Fibroblast of skin of right quadriceps (primary cell): ENCODE results near the gene ARRDC1.
"Not testable (repeated sequence)": the region's sequence is repeated elsewhere in the genome, so short reads cannot be mapped to it uniquely, and the experiment has no call there.

Experiments used
- DNase-seq: peaks from one replicate; pipeline ENCODE4 v3.0.0-alpha.2; 2013

Gene ARRDC1

GRCh38 chr9:137605121-137606004, at the start of gene ARRDC1:
ARRDC1 (plus strand) TSS chr9:137605686; CDS start chr9:137605718, 32 bp downstream.
- peak; percentile 91 for DNase-seq

- DNase-seq, result no peak
Observed at GRCh38 chr9:137556069-137556838, 49.2 kb upstream of the ARRDC1 start.

- no peak for DNase-seq
Observed at GRCh38 chr9:137558127-137558526, 47.4 kb upstream of the ARRDC1 start.

DNA sequence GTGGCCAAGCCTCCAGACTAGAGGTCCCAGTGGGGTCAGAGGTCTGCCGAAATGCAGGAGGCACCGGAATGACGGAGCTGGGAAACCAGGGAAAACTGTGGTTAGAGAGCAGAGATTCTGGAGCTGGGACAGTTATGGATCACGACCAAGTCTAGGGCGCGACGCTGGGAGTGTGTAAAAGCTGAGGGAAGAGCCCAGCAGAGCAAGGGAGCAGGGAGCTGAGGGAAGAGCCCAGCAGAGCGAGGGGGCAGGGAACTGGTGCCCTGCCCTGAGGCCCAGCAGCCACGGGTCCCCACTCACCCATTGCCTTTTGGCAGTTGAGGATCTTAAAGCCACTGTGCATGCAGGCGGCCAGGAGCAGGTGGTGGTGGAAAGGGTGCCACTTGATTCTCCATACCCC, 41.4 kb upstream of the ARRDC1 start:
- no peak for DNase-seq

GRCh38 chr9:137564817-137565411, 40.6 kb upstream of the ARRDC1 start:
- no peak for DNase-seq

DNA sequence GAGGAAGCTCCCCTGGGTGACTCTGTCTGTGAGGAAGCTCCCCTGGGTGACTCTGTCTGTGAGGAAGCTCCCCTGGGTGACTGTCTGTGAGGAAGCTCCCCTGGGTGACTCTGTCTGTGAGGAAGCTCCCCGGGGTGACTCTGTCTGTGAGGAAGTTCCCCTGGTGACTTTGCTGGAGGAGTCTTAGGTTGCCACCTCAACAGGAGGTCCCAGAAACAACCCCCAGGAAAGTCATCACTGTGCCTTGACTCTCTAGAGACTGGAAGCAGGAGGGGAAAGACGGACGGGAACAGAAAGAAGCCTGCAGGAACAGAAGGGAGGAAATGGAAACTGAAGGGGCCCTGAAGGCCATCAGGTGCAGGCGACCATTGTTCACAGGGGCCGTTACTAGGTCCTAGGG, 37.0 kb upstream of the ARRDC1 start:
- not testable (repeated sequence) for DNase-seq

DNA sequence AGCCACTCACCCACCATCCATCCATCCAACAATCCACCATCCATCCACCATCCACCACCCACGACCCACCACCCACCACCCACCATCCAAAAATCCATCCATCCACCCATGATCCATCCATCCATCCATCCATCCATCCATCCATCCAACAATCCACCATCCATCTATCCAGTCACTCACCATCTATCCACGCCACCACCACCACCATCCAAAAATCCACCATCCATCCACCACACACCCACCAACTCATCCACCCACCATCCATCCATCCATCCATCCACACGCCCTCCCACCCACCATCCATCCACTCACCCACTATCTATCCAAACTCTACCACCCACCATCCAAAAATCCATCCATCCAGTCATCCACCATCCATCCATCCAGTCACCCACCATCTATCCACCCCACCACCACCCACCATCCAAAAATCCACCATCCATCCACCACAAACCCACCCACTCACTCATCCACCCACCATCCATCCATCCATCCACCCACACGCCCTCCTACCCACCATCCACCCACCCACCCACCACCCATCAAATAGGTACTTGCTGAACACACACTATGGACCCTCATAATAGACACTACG, 35.8 kb upstream of the ARRDC1 start:
- DNase-seq, result no peak

DNA sequence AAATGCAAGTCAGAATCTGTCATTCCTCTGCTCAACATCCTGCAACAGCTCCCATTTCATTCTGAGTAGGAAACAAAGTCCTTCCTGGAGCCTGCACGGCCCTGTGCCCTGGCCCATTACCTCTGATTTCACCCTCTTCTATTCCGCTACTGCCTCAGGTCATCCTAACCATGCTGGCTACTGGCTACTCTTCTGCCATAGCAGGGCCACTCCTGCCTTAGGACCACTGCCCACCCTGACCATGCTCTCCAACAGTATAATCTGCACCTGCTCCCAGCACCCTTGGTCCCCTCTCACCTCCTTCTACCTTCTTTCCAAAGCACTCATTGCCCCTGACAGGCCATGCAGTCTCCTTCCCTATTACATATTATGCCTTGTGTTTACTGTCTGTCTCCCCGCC, 34.9 kb upstream of the ARRDC1 start:
- DNase-seq, result no peak

DNA sequence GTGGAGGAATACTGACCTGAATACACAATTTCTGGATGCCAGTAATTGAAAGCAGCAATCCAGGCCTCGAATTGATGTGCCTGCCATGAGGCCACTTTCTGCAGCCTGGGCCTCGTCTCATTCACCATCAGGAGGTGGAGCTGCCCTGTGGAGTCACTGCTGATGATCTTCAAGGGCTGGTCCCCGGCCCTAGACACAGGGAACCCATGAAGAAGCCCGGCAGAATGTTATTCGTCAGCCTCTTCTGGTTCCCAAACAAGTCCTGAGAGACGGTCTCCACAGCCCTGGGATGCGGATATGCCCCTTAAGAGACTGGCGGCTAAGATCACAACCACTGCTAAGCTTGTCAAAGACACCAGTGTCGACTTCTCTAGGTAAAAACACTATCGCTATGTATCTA, 31.3 kb upstream of the ARRDC1 start:
- no peak for DNase-seq

- no peak for DNase-seq
Observed at GRCh38 chr9:137575364-137575715, 30.1 kb upstream of the ARRDC1 start.

GRCh38 chr9:137575716-137576411, 29.6 kb upstream of the ARRDC1 start:
- DNase-seq, result no peak

DNA sequence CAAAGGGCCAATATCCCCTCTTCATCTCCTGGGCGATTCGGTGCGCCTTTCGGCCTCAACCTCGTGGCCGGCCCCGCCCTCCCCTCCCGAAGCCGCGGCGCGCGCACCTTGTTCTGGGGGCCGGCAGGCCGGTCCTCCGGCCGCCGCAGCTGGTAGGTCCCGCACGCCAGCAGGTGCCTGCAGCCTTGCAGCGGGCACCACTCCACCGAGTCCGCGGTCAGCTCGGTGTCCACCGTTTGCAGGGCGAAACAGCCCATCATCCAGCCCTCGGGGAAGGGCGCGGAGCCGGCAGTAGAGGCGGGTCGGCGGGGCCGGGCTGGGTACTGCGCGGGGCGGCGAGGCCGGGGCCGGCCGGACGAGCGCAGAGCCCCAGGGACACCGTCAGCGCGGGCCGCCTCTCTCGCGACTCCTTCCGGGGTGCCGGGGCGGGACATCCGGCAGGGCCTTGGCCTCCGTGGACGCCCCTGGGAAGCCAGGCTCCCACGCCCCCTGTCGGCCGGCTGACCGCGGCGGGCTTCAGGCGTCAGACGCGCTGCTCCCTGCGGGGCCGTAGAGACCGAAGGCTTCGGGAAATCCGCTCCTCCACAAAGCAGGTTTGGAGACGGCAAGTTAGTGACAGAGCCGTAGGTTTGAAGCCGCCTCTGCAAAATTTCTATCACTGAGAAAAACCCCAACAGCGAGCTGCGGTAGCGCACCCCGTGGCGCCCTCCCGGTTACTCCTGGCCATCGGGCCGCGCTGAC, 26.8 kb upstream of the ARRDC1 start, which contains the start of gene DPH7:
DPH7 (minus strand) TSS at position 408 of the 741 bp plus-strand sequence; CDS start at position 260, 148 bp downstream.
- DNase-seq, result peak; percentile 88

GRCh38 chr9:137579259-137579604, 26.3 kb upstream of the ARRDC1 start:
- DNase-seq, result no peak

- DNase-seq, result no peak
Observed at GRCh38 chr9:137580209-137580953, 25.1 kb upstream of the ARRDC1 start.

DNA sequence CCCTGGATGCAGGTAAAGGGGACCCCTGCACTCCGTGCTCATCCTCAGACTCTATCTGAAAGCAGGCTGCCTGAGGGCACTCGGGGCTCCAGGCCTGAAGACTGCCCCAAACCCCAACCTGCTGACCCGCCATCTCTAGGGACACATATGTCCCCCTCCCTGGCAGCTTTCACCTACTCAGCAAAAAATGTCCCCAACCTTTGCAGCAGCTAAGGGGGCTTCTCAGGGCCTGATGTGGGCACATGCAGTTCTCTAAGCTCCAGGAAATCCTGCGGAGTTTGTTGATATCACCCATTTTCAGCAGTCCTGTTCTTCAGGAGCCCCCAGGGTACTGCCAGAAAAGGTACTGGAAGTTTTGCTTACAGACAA, 24.5 kb upstream of the ARRDC1 start:
- DNase-seq, result no peak

DNA sequence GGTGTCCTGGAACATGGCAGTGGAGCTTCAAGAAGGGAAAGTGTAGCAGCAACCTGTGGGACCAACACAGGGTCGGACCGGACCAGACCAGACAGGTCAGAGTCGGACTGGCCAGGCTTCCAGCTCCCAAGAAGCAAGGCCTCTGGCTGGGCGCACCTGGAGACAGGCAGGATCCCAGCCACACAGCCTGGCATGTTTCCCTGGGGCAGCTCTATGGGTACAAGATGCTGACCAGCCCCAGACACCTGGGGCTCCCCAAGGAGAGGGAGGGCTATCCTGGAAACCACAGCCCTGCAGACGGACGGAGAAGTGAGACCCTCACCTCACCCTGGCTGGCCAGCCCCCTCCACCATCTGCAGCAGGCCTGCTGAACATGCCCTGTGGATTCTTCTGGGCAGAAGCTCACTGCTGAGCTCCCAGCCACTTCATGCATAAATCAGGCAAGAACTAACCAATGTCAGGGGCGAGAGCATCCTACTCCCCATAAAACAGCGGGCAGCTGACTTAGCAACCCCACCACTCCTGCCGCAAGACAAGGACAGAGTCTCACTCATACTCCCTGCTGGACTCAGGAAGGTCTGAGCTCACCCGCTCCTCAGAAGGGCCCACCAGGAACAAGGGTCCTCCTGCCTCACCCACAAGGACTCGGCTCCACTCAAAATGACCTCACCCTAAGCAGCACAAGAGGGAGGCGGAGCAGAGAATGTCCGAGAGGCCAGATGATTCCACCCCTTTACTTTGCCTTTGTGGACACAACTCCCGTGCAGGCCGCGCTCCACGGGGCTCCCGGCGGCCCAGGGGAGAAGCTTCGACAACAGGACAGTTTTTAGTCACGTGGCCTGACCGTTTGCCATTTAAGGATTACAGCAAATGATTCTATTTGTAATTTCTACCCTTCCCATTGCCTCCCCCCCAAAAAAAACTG, 23.9 kb upstream of the ARRDC1 start:
- DNase-seq, result no peak

DNA sequence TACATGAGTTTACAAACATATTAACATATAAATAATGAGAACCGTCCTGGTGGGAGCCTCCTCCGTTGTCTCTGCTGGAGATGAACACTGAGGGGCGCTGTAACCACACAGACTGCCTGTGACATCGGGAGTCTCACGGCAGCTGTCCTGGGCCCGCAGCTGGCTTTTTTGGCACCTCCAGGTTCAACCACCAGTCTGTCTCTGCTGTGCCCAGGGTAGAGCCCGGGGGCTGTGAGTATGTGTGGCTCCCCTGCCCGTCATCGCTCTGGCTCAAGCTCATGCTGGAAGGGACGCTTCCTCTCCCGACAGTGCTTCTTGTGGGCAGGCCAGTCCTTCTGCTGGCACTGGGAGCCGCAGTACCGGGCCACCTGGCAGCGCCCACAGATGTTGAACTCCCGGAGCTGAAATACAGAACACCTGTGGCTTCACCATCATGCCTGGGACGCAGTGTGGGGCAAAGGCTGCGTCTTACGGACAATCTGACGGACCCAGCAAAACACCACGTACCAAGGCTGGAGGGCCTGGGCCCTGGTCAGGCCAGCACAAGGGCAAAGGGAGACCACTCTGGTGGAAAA, 23.1 kb upstream of the ARRDC1 start:
- DNase-seq, result no peak

DNA sequence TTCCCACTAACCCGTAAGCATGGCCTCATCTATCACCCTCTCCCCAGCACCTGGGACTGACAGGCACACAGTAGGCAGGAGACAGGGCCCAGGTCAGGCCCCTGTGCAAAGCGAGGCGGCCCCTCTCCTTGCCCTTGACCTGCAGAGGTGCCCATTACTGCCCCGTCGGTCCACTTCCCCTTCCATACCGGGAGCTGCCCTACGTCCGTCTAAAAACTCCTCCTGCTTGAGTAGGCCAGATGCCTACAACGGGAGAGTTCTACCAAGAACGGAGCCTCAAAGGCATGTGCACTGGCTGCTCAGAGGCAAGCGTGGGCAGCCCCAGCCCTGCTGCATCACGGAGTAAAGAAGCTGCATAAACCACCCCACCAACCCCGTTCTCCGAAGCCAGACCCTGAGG, 22.1 kb upstream of the ARRDC1 start:
- DNase-seq, result no peak

GRCh38 chr9:137583957-137584356, 21.5 kb upstream of the ARRDC1 start:
- no peak for DNase-seq

DNA sequence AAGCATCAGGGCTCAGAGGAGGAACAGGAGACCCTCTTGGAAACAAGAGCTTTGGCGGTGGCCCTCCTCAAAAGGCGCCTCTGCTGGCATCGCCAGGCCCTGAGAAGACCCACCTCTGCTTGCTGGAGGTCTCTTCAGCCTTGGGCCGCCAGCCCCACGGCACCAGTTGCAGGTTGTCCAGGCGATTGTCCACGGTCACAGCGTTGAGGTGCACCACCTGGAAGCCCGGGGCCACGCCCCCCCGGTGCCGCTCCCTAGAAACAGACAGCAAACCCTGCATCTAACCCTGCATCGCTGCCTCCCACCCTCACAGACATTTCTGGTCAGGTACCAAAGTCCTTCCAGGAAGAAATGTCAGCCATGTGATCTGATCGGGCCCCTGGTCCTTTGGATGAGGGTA, 18.6 kb upstream of the ARRDC1 start:
- DNase-seq, result no peak
